Thyroid gland (tissue), 4 donors: Measurements from ENCODE around the gene FOXRED2. TPM values are rescaled to one million over a fixed set of nuclear protein-coding genes. Genes with fewer than 3 reads are reported as not detected.

ENCODE experiments used
- DNase-seq, 2 donors: peaks; one replicate each; pipeline ENCODE4 v3.0.0-alpha.2; 2019
- H3K27ac ChIP-seq, 3 donors: fragments of 200-600 bp; sonication (generic); 1 replicate in 2 of 3; 2 replicates in 1 of 3; pipeline ENCODE4 v1.5.1; 2016 to 2019; ENCODE audit warnings: mild to moderate bottlenecking in 1 of 3, moderate library complexity in 1 of 3
- H3K27me3 ChIP-seq: fragments of 200-600 bp; sonication (generic); one replicate; pipeline ENCODE4 v1.5.1; 2019
- H3K36me3 ChIP-seq, 2 donors: fragments of 200-600 bp; sonication (generic); one replicate each; pipeline ENCODE4 v1.5.1; 2016 to 2019
- H3K4me1 ChIP-seq, 2 donors: fragments of 200-600 bp; sonication (generic); one replicate each; pipeline ENCODE4 v1.5.1; 2017 to 2019
- H3K4me3 ChIP-seq, 3 donors: fragments of 200-600 bp; sonication (generic); replicated peaks in 1 of 3; 1 replicate in 2 of 3; 2 replicates in 1 of 3; pipeline ENCODE4 v1.5.1; 2016; ENCODE audit warnings: mild to moderate bottlenecking in 1 of 3
- H3K9me3 ChIP-seq: fragments of 200-600 bp; sonication (generic); one replicate; pipeline ENCODE4 v1.5.1; 2017
- CTCF ChIP-seq, 6 experiments: fragments of 200-600 bp in 3 of 6; fragments of 450-650 bp in 3 of 6; sonication (generic) in 3 of 6; IDR thresholded peaks; one replicate each; pipeline ENCODE4 v1.5.1; 2016 to 2019; ENCODE audit warnings: antibody characterized with exemption in 6 of 6, mild to moderate bottlenecking in 2 of 6, inconsistent platforms in 1 of 6, moderate library complexity in 1 of 6
- POLR2A ChIP-seq, 2 donors: fragments of 450-650 bp; IDR thresholded peaks; one replicate each; pipeline ENCODE4 v1.6.1; 2017; ENCODE audit warnings: antibody characterized with exemption in 2 of 2, mild to moderate bottlenecking in 2 of 2, moderate library complexity in 1 of 2
- WGBS, 2 donors: methylation state at CpG; one replicate each; pipeline ENCODE4 v1.1.5; 2017; 5-methylcytosine and 5-hydroxymethylcytosine counted together
- intact Hi-C: fragments of 100-400 bp; cut with DNase I; formaldehyde crosslinking; loops from one replicate; pipeline ENCODE4 v1.15.1; 2023
- total RNA-seq, 4 donors: library from RNA; depleted of rRNA; stranded (reverse); fragments of >200 nt; gene quantifications; one replicate each; pipeline ENCODE4 v1.2.3, GENCODE V29; 2016

FOXRED2 gene
- total RNA-seq, 4 donors from 2014 or later, result 5.9 to 12.8 (median 9.4) TPM

DNA sequence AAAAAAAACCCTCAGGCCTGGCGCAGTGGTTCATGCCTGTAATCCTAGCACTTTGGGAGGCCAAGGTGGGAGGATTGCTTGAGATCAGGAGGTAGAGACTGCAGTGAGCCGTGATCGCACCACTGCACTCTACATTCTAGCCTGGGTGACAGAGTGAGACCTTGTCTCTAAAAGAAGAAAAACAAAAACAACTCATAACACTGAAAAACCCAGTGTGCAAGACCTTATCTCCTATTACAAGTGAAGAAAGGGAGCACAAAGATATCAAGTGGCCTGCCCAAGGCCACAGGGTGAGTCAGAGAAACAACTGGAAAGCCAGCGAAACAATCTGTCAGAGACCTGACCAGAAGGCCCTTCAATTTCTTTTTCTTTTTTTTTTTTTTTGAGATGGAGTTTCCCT lies 27.9 kb downstream of the FOXRED2 start:
- Histone ChIP-seq H3K4me1 (peaks cover 8 to 12% of the 10 kb centered on the region in 2 donors), H3K4me3 (no peak overlapping the region), H3K27ac (no peak overlapping the region), H3K27me3 (no peaks in the 10 kb centered on the region), H3K9me3 (no peaks in the 10 kb centered on the region), H3K36me3 (peaks cover 36 to 46% of the 10 kb centered on the region in 2 donors)
- WGBS, 2 donors, result 97% methylated on average over 4 of the region's 4 CpGs
- no peak for TF ChIP-seq POLR2A (IDR thresholded peaks at IDR 0.05)
- no peak for TF ChIP-seq CTCF (IDR thresholded peaks at IDR 0.05)
- no peak for DNase-seq
- intact Hi-C loops, result no loop called here

DNA sequence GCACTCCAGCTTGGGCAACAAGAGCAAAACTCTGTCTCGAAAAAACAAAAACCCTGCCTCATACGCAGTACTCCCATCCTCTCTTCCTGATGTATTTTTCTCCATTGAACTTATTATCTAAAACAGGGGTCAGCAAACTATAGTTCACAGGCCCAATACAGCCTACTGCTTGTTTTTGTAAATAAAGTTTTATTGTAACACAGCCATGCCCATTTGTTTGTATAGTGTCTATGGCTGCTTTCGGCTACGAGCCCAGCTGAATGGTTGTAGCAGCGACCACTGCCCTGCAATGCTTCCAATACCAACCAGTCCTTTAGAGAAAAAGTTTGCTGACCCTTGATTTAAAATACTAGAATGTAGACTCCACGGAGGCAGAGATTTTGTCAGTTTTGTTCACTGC lies 31.5 kb downstream of the FOXRED2 start:
- Histone ChIP-seq H3K4me1 (peaks cover 2% of the 10 kb centered on the region in 2 donors), H3K9me3 (no peaks in the 10 kb centered on the region), H3K27ac (no peak overlapping the region), H3K36me3 (peaks cover 51 to 56% of the 10 kb centered on the region in 2 donors), H3K27me3 (no peaks in the 10 kb centered on the region), H3K4me3 (no peak overlapping the region)
- 89% methylated on average over 6 of the region's 6 CpGs for WGBS, 2 donors
- DNase-seq, result no peak
- intact Hi-C loops, result no loop called here
- no peak for TF ChIP-seq POLR2A (IDR thresholded peaks at IDR 0.05)
- no peak for TF ChIP-seq CTCF (IDR thresholded peaks at IDR 0.05)

GRCh38 chr22:36472689-36473088 lies 34.2 kb downstream of the FOXRED2 start:
- peaks cover 0 to 7% of the 10 kb centered on the region in 2 donors for H3K4me1 ChIP-seq
- no peak overlapping the region for H3K4me3 ChIP-seq
- TF ChIP-seq POLR2A (IDR thresholded peaks at IDR 0.05) (no peak), CTCF (IDR thresholded peaks at IDR 0.05) (no peak)
- 82 to 85% methylated on average over 11 to 13 of the region's 13 CpGs for WGBS, 2 donors
- intact Hi-C loops, result loop anchor here (5.0 kb wide), 2 partner anchors 85 to 155 kb away; partner anchors contain the start of gene MYH9
- H3K9me3 ChIP-seq, result no peaks in the 10 kb centered on the region
- H3K27ac ChIP-seq, result no peak overlapping the region
- H3K27me3 ChIP-seq, result no peaks in the 10 kb centered on the region
- DNase-seq, result no peak
- peaks cover 46% of the 10 kb centered on the region in 2 donors for H3K36me3 ChIP-seq

DNA sequence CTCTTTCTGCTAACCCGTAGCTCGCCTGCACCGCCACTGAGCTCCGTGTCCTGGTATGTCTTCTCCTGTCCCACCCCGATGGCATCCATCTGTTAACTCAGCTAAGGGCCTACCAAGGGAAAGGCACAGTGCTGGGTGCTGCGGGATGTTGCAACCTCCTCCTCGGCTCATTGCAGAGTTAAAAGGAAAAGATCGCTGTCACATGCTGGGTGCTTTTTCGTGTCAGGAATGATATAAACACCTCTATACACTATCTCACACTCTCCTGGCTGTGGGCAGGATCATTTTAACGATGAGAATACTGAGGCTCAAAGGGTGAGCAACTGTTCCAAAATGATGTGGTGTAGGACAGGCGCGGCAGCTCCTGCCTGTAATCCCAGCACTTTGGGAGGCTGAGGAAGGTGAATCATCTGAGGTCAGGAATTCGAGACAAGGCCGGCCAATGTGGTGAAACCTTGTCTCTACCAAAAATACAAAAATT lies 35.5 kb downstream of the FOXRED2 start:
- H3K27ac ChIP-seq, result no peak overlapping the region
- no peak overlapping the region for H3K4me3 ChIP-seq
- TF ChIP-seq CTCF (IDR thresholded peaks at IDR 0.05) (no peak), POLR2A (IDR thresholded peaks at IDR 0.05) (no peak)
- DNase-seq, result no peak
- WGBS, 2 donors, result 92 to 93% methylated on average over 14 of the region's 14 CpGs
- H3K27me3 ChIP-seq, result no peaks in the 10 kb centered on the region
- intact Hi-C loops, result loop anchor here (2.0 to 5.0 kb wide), 3 partner anchors 84 to 171 kb away; partner anchors contain the start of gene MYH9
- H3K4me1 ChIP-seq, result peaks cover 0 to 8% of the 10 kb centered on the region in 2 donors
- H3K9me3 ChIP-seq, result no peaks in the 10 kb centered on the region
- peaks cover 34 to 35% of the 10 kb centered on the region in 2 donors for H3K36me3 ChIP-seq

DNA sequence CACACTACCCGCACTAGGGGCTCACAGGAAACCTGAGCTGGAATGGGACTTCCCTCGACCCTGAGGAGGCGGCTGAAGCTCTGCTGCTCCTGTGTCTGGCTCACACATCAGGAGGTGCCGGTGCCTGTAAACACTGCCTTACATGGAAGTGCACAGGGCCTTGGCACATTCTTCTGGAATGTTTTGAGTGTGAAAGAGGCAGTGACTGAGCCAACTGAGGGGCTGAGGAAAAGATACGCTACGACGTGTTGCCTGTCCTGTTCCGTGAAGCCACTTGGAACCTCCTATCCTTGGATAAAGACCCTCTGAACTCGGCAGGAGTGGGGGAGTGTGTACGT lies 35.9 kb downstream of the FOXRED2 start:
- DNase-seq, result no peak
- Histone ChIP-seq H3K27ac (no peak overlapping the region), H3K9me3 (no peaks in the 10 kb centered on the region), H3K4me1 (peaks cover 0 to 13% of the 10 kb centered on the region in 2 donors), H3K27me3 (no peaks in the 10 kb centered on the region), H3K36me3 (peaks cover 29 to 30% of the 10 kb centered on the region in 2 donors), H3K4me3 (no peak overlapping the region)
- intact Hi-C loops, result loop anchor here (2.0 to 5.0 kb wide), 3 partner anchors 84 to 170 kb away; partner anchors contain the start of gene MYH9
- no peak for TF ChIP-seq POLR2A (IDR thresholded peaks at IDR 0.05)
- TF ChIP-seq CTCF (IDR thresholded peaks at IDR 0.05), result no peak
- 76 to 85% methylated on average over 7 to 8 of the region's 10 CpGs for WGBS, 2 donors
